Left ventricle myocardium inferior (tissue), 1 donor: ENCODE data around the gene PRKD3. TPM values are rescaled to one million over a fixed set of nuclear protein-coding genes. Genes with fewer than 3 reads are reported as not detected.

Experiments used
- DNase-seq: peaks from one replicate; pipeline ENCODE4 v3.0.0-alpha.2; 2020
- H3K27ac ChIP-seq: fragments of 200-600 bp; replicated peaks from 2 replicates; pipeline ENCODE4 v1.8.0; 2021
- H3K27me3 ChIP-seq: fragments of 200-600 bp; 2 replicates; pipeline ENCODE4 v1.8.0; 2021; ENCODE audit warnings: low read depth
- H3K36me3 ChIP-seq: fragments of 200-600 bp; 2 replicates; pipeline ENCODE4 v1.8.0; 2021
- H3K4me1 ChIP-seq: fragments of 200-600 bp; 2 replicates; pipeline ENCODE4 v1.8.0; 2021
- H3K4me3 ChIP-seq: fragments of 200-600 bp; 2 replicates; pipeline ENCODE4 v1.8.0; 2021; ENCODE audit warnings: mild to moderate bottlenecking, moderate library complexity
- H3K9me3 ChIP-seq: fragments of 200-600 bp; replicated peaks from 2 replicates; pipeline ENCODE4 v1.8.0; 2021
- intact Hi-C: fragments of 100-400 bp; cut with micrococcal nuclease; formaldehyde crosslinking; loops from one replicate; pipeline ENCODE4 v1.11.0; 2022
- total RNA-seq: library from RNA; stranded (reverse); fragmentation: NEBNext Ultra II Directional; extraction: Animal tissue kit (Norgen Biotek cat#: 25700); gene quantifications from one replicate; pipeline ENCODE4 v1.2.1, GENCODE V29; 2021
- TF ChIP-seq, protein P1 (sequence below): fragments of 200-600 bp; IDR thresholded peaks from 2 replicates; pipeline ENCODE4 v1.8.0; 2021; ENCODE audit warnings: antibody characterized with exemption, mild to moderate bottlenecking, borderline replicate concordance
- donor health status: DM: no; HTN: yes; CAD: no; lungs with severe emphysema.

Gene PRKD3
- total RNA-seq, 1 donor from 2014 or later: 14.8 TPM

DNA sequence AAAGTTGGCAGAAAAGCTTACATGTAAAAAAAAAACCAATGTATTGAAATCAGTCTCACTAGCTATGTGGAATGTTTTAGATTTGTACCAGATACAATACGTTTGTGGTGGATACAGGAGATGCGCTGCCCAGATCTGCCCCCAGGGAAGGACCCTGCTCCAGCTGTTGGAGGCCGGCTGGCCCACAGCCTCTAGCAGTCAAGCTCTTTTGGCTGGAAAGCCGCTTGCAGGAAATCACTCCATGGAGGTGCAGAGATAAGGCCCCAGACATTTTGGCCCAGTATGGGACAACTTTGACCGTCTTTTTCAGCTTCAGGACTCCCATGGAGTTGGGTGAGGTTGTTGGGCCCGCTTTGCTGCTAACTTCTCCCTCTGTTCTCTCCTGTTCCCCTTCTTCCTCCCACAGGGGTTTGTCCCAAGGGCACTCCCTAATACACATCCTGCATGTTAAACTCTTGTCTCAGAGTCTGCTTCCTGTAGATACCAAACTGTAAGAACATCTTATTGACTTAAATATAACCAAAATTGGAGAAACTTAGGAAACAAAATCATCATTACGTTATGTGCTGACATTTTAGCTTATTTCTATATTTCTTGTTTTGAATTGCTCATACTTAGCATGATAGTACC is 18.1 kb upstream of the PRKD3 start:
- H3K9me3 ChIP-seq: no peaks in the 10 kb centered on the region
- peaks cover 7% of the 10 kb centered on the region for H3K27me3 ChIP-seq
- DNase-seq: no peak
- peaks cover 31% of the 10 kb centered on the region for H3K4me1 ChIP-seq
- TF ChIP-seq, protein P1, sequence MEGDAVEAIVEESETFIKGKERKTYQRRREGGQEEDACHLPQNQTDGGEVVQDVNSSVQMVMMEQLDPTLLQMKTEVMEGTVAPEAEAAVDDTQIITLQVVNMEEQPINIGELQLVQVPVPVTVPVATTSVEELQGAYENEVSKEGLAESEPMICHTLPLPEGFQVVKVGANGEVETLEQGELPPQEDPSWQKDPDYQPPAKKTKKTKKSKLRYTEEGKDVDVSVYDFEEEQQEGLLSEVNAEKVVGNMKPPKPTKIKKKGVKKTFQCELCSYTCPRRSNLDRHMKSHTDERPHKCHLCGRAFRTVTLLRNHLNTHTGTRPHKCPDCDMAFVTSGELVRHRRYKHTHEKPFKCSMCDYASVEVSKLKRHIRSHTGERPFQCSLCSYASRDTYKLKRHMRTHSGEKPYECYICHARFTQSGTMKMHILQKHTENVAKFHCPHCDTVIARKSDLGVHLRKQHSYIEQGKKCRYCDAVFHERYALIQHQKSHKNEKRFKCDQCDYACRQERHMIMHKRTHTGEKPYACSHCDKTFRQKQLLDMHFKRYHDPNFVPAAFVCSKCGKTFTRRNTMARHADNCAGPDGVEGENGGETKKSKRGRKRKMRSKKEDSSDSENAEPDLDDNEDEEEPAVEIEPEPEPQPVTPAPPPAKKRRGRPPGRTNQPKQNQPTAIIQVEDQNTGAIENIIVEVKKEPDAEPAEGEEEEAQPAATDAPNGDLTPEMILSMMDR: no peak
- H3K36me3 ChIP-seq: no peaks in the 10 kb centered on the region
- intact Hi-C loops: no loop called here
- H3K27ac ChIP-seq: peak overlapping the region; percentile 64
- H3K4me3 ChIP-seq: no peak overlapping the region

DNA sequence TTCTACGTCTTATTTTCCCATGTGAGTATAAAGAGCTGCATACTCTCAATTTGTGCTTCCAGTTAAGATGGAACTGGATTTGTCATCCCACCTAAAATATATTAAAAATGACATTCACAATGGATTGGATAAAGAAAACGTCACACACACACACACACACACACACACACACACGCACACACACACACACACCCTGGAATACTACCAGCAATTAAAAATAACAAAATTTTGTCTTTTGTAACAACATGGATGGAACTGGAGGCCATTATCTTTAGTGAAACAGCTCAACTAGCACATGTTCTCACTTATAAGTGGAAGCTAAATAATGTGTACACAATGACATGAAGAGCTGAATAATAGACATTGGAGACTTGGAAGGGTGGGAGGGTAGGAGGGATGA is 16.0 kb upstream of the PRKD3 start:
- TF ChIP-seq, protein P1: no peak
- intact Hi-C loops: no loop called here
- H3K4me3 ChIP-seq: no peak overlapping the region
- no peaks in the 10 kb centered on the region for H3K36me3 ChIP-seq
- peaks cover 31% of the 10 kb centered on the region for H3K4me1 ChIP-seq
- no peaks in the 10 kb centered on the region for H3K9me3 ChIP-seq
- H3K27ac ChIP-seq: no peak overlapping the region
- H3K27me3 ChIP-seq: peaks cover 7% of the 10 kb centered on the region
- DNase-seq: no peak

DNA sequence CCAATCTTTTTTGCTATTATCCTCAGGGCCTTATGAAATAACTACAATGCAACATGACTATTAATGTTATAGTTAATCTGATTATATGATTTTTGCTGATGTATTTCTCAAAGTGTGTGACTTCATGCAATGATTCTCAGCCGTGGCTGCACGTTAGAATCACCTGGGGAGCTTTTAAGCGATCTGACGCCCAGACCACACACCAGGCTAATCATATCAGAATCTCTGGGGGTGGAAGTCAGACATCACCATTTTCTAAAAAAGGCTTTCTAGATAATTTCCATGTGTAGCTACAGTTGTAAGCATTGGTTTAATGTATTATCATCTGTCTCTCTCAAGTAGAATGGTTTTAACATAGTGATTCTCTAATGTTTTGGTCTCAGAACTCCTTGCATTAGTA is 14.3 kb upstream of the PRKD3 start:
- TF ChIP-seq, protein P1: no peak
- DNase-seq: no peak
- no peak overlapping the region for H3K4me3 ChIP-seq
- H3K27ac ChIP-seq: no peak overlapping the region
- H3K27me3 ChIP-seq: no peaks in the 10 kb centered on the region
- no peaks in the 10 kb centered on the region for H3K36me3 ChIP-seq
- no peaks in the 10 kb centered on the region for H3K9me3 ChIP-seq
- H3K4me1 ChIP-seq: peaks cover 16% of the 10 kb centered on the region
- intact Hi-C loops: no loop called here

DNA sequence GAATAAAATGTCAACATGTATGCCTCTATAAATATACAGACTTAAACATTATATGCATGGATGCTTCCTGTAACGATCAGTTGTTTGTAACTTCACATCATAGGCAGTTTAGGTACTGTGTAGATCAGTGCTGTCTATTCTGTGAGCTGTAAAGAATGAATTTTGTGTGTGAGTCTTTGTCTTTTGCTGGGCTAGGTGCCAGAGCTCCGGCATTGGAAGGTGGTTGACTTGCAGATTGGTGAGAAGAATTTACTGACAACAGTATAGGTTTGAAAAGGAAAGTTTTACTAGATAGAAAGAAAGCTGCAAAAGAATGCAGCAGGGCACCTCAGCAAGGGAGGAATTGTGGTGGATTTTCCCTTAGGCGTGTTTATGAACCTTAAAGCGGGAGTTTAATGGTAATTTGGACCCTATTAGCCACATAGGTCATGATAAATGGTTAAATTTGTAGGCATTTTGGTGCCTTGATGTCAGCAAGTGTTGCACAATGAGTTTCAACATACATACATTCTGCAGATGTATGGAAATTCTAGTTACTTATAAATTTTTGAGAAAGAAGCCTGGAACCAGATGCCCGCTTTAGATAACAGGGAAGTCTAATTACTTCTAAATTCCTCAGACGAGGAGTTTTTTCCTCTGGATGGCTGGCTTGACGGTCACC is 13.1 kb upstream of the PRKD3 start:
- no peak for DNase-seq
- Histone ChIP-seq H3K4me3 (no peak overlapping the region), H3K27ac (no peak overlapping the region), H3K36me3 (no peaks in the 10 kb centered on the region), H3K4me1 (peaks cover 4% of the 10 kb centered on the region), H3K27me3 (no peaks in the 10 kb centered on the region), H3K9me3 (no peaks in the 10 kb centered on the region)
- TF ChIP-seq, protein P1: no peak
- intact Hi-C loops: no loop called here

DNA sequence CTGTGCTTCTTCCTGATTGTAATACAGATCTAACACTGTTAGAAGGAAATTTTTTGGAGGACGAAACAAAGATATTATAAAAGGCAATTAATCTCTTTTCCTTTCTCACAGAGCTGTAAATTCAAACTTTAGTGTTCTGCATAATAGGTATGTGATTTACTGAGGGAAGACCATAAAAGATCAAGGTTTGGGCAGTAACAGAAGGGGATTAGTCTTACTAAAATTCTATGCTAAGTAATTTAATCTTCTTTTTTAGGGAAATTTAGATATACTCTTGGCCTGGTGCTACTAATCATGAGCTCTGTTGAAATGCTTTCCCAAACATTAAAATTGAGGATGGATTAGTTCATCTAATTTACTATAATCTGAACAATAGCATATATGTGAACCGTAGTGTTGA is 11.0 kb upstream of the PRKD3 start:
- TF ChIP-seq, protein P1: no peak
- no peaks in the 10 kb centered on the region for H3K27me3 ChIP-seq
- H3K4me1 ChIP-seq: no peaks in the 10 kb centered on the region
- no peak overlapping the region for H3K4me3 ChIP-seq
- H3K36me3 ChIP-seq: no peaks in the 10 kb centered on the region
- H3K9me3 ChIP-seq: no peaks in the 10 kb centered on the region
- no peak for DNase-seq
- H3K27ac ChIP-seq: no peak overlapping the region
- intact Hi-C loops: no loop called here
